Ovary (tissue), 10 donors: ENCODE results near the gene MED12. TPM values are rescaled to one million over a fixed set of nuclear protein-coding genes. Genes with fewer than 3 reads are reported as not detected.

Source experiments
- DNase-seq, 5 donors: peaks; one replicate each; pipeline ENCODE4 v3.0.0-alpha.2; 2019 to 2020
- H3K27ac ChIP-seq, 2 donors: fragments of 200-600 bp; one replicate each; pipeline versions ENCODE4 v1.5.1 to v1.8.0; 2019 to 2022
- H3K27me3 ChIP-seq: fragments of 200-600 bp; one replicate; pipeline ENCODE4 v1.8.0; 2022
- H3K36me3 ChIP-seq: fragments of 200-600 bp; sonication (generic); one replicate; pipeline ENCODE4 v1.5.1; 2019
- H3K4me1 ChIP-seq: one replicate; pipeline ENCODE4 v1.8.1; 2013; ENCODE audit warnings: mild to moderate bottlenecking, moderate library complexity; ENCODE audit not compliant: insufficient read depth
- H3K4me3 ChIP-seq: fragments of 200-600 bp; sonication (generic); one replicate; pipeline ENCODE4 v1.5.1; 2017
- H3K9me3 ChIP-seq, 2 donors: fragments of 200-600 bp in 1 of 2; sonication (generic) in 1 of 2; one replicate each; pipeline versions ENCODE4 v1.5.1 to v1.8.1; 2013 to 2019; ENCODE audit warnings: mild to moderate bottlenecking in 1 of 2, moderate library complexity in 1 of 2
- EP300 ChIP-seq: sonication (generic); formaldehyde crosslinking; IDR thresholded peaks from one replicate; pipeline ENCODE4 v1.6.1; 2017; ENCODE audit warnings: antibody characterized with exemption
- POLR2A ChIP-seq: fragments of 450-650 bp; IDR thresholded peaks from one replicate; pipeline ENCODE4 v1.6.1; 2017; ENCODE audit warnings: antibody characterized with exemption, mild to moderate bottlenecking, moderate library complexity
- WGBS, 3 donors: extraction: QIAGEN DNeasy Blood & Tissue Kit in 1 of 3; methylation state at CpG; one replicate each; pipeline versions ENCODE4 v1.1.5 to v1.1.7; 2013 to 2017; 5-methylcytosine and 5-hydroxymethylcytosine counted together
- intact Hi-C, 4 donors: fragments of 100-400 bp; cut with DNase I; formaldehyde crosslinking; loops; one replicate each; pipeline versions ENCODE4 v1.11.0 to v1.15.1; 2022 to 2023
- long read RNA-seq, 3 donors: library from polyadenylated mRNA in 2 of 3; unstranded in 2 of 3; transcript quantifications; one replicate each; pipeline ENCODE4 v2.0.0 and lab custom pipeline, GENCODE V29; 2021 to 2026
- polyA plus RNA-seq, 2 donors: library from polyadenylated mRNA; stranded (reverse); fragments of 200-250 nt in 1 of 2; fragments of 350-450 nt in 1 of 2; fragmentation: Illumina TruSeq in 1 of 2; extraction: RNeasy Lipid Tissue Mini Kit (QIAGEN cat#74804) in 1 of 2; gene quantifications; one replicate each; pipeline ENCODE4 v1.2.3, GENCODE V29; 2013 to 2014
- total RNA-seq, 7 donors: library from RNA; depleted of rRNA in 2 of 7; stranded (reverse); fragments of >200 nt in 2 of 7; fragmentation: NEBNext Ultra II Directional in 3 of 7; extraction: Animal tissue kit (Norgen Biotek cat#: 25700) in 3 of 7; gene quantifications; one replicate each; pipeline versions ENCODE4 v1.1.0 to v1.2.4, GENCODE V29; 2016 to 2023
- TF ChIP-seq, protein P1 (sequence below), 3 donors: fragments of 450-650 bp in 2 of 3; fragments of 200-600 bp in 1 of 3; IDR thresholded peaks; one replicate each; pipeline versions ENCODE4 v1.5.1 to v1.8.0; 2016 to 2022; ENCODE audit warnings: antibody characterized with exemption in 3 of 3, mild to moderate bottlenecking in 1 of 3
- donor health status: DM: no; HTN: no; CAD: no; lungs with moderate emphysema.
- donor health status: DM: no; HTN: no; CAD: no.
- donor health status: Bipolar disorder and iron deficiency.
- donor health status: DM: yes; HTN: yes; CAD: no.
- donor health status: DM: no; HTN: no; CAD: no.
- donor health status: DM: yes; HTN: yes; CAD: no.

MED12 gene
- total RNA-seq (10 to 100 TPM; 36.5 to 68.4 (median 60.4) TPM), polyA plus RNA-seq (10 to 100 TPM; 27.8 to 40.0 TPM)
- long read RNA-seq, donor 1, partial matches to known transcripts = 18 of 23 reads
- long read RNA-seq, donor 1, other reads (novel, unspliced or antisense) = 5 of 23 reads
- long read RNA-seq, donor 2, partial matches to known transcripts = 7 of 7 reads
- long read RNA-seq, donor 2, other reads (novel, unspliced or antisense) = 0 of 7 reads
- long read RNA-seq, donor 3, full-length matches to known transcripts = 7 of 47 reads
- long read RNA-seq, donor 3, partial matches to known transcripts = 28 of 47 reads
- long read RNA-seq, donor 3, other reads (novel, unspliced or antisense) = 12 of 47 reads

DNA sequence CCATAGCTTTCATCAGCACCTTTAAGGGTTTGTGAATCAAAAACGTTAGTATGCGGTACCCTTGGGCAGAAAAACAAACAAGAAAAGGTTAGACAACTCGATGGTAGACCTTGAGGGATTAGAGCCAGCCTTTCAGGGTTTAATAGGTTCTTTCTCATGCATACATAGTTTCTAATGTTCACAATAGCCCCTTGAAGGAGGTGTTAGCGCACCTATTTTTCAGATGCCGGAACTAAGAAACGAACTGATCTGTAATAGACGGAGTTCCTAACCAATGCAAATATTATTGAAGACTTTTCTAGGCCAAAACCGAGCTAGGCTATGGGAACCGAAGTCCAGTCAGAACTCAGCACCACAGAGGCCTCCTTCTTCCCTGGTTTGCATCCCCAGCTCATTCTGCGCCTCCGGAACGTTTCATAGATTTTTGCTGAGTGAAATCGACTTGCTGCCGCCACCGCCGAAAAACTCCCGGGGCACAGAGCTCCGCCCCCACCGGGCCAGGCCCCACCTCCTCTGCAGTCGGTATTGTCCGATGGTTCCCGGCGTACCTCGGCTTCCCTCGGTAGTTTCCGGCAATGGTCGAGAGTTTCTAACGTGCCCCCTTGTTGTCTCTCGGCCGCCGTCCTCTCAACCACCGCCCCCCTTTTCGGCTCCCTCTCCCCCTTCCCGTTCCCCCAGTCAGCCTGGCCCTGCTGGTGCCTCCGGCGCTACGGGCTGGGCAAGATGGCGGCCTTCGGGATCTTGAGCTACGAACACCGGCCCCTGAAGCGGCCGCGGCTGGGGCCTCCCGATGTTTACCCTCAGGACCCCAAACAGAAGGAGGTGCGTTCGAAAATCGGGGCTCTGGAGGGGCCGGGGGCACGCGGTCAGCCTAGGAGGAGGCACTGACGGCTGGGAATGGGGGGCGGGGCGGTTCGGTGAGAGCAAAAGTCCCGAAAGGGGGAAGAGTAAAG is at the start of gene MED12:
Gene MED12 (plus strand): TSS at position 565 of the 953 bp plus-strand sequence. CDS start 159 bp downstream, at position 724.
- Histone ChIP-seq H3K36me3 (no peaks in the 10 kb centered on the region), H3K27ac (peak within 1 kb of the TSS; percentile 70 to 72), H3K27me3 (no peaks in the 10 kb centered on the region), H3K4me1 (peaks cover 4% of the 10 kb centered on the region), H3K4me3 (peak within 1 kb of the TSS; percentile 66), H3K9me3 (no peaks in the 10 kb centered on the region)
- WGBS, 3 donors = 25 to 38% (median 25%) methylated on average over 53 to 56 of the region's 56 CpGs
- DNase-seq = peak; percentile 87 to 94 (median 91)
- intact Hi-C loops = no loop called here
- no peak for TF ChIP-seq EP300
- no peak for TF ChIP-seq POLR2A
- TF ChIP-seq, protein P1, sequence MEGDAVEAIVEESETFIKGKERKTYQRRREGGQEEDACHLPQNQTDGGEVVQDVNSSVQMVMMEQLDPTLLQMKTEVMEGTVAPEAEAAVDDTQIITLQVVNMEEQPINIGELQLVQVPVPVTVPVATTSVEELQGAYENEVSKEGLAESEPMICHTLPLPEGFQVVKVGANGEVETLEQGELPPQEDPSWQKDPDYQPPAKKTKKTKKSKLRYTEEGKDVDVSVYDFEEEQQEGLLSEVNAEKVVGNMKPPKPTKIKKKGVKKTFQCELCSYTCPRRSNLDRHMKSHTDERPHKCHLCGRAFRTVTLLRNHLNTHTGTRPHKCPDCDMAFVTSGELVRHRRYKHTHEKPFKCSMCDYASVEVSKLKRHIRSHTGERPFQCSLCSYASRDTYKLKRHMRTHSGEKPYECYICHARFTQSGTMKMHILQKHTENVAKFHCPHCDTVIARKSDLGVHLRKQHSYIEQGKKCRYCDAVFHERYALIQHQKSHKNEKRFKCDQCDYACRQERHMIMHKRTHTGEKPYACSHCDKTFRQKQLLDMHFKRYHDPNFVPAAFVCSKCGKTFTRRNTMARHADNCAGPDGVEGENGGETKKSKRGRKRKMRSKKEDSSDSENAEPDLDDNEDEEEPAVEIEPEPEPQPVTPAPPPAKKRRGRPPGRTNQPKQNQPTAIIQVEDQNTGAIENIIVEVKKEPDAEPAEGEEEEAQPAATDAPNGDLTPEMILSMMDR (IDR thresholded peaks at IDR 0.05) = no peak

DNA sequence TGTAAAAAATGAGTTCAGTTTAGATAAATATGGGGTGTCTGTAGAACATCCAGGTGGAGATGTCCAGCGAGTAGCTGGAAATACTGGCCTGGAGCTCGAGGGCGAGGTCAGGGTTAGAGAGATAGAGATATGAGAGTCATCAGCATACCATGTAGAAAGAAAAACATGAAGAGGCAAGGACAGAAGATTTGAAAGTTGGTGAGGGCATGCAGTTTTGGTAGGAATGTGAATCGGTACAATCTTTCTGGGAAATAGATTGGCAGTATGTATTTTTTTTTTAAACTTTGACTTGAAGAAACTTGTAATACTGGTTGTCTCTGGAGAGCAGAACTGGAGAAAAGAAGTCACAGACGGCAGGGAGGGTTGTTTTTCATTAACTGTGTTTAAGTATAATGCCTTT is 47.9 kb upstream of the MED12 start:
- no peaks in the 10 kb centered on the region for H3K4me1 ChIP-seq
- no peak for TF ChIP-seq EP300
- TF ChIP-seq, protein P1 (IDR thresholded peaks at IDR 0.05) = no peak
- TF ChIP-seq POLR2A = no peak
- WGBS, 3 donors = 42 to 54% (median 46%) methylated on average over 5 of the region's 5 CpGs
- no peaks in the 10 kb centered on the region for H3K36me3 ChIP-seq
- H3K4me3 ChIP-seq = no peak overlapping the region
- DNase-seq = no peak
- no peaks in the 10 kb centered on the region for H3K9me3 ChIP-seq
- H3K27me3 ChIP-seq = no peaks in the 10 kb centered on the region
- intact Hi-C loops = no loop called here
- H3K27ac ChIP-seq = no peak overlapping the region

DNA sequence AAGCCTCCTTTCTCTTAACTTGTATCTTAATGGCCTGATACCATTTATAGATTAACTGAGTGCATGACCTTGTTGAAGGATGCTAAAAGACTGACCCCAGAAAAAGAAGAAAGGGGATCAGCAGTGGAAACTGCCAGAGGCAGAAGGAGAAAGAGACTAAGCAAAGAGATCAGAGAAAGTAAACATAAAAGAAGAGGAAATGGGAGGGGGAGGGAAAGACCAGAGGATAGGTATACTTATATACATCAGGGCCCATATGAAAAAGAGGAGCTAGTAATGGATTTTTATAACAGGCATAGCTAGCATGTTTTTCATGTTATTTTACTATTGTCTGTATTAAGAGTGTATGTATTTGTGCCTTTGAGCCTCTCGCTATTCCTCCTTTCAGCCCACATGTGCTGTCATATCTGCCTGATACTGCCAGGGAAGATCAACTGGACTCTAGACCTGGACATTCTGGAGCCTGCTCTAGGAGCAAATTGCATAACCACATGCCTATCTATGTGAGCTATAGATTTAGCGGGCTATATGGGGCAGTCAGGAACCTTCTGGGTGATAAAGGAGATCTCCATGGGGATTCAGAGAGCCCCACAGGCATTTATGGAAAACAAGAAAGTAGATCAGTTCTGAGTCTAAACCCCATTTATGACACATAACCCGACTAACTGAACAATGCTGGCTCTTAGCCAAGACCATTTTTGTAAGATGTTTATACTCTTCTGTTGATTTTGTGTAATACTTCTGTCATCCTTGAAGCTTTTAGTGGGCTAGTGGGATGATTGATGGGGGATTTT is 36.9 kb upstream of the MED12 start:
- intact Hi-C loops = no loop called here
- 53 to 54% (median 54%) methylated on average over 3 of the region's 3 CpGs for WGBS, 3 donors
- H3K27ac ChIP-seq = no peak overlapping the region

More for the DNA sequence above, 36.9 kb upstream of the MED12 start:
- H3K4me1 ChIP-seq = no peaks in the 10 kb centered on the region
- DNase-seq = no peak
- H3K36me3 ChIP-seq = no peaks in the 10 kb centered on the region
- TF ChIP-seq, protein P1 (IDR thresholded peaks at IDR 0.05) = no peak
- no peak for TF ChIP-seq POLR2A
- TF ChIP-seq EP300 = no peak
- H3K9me3 ChIP-seq = no peaks in the 10 kb centered on the region
- no peak overlapping the region for H3K4me3 ChIP-seq
- H3K27me3 ChIP-seq = no peaks in the 10 kb centered on the region
